HG03103 (cell line): Measurements from ENCODE around the gene CLCN4.

Experiments
- ATAC-seq: cut with Tn5 transposase; IDR thresholded peaks from one replicate; pipeline ENCODE4 v1.9.1; 2021; ENCODE audit warnings: low read depth; ENCODE audit not compliant: unreplicated experiment

Gene CLCN4

DNA sequence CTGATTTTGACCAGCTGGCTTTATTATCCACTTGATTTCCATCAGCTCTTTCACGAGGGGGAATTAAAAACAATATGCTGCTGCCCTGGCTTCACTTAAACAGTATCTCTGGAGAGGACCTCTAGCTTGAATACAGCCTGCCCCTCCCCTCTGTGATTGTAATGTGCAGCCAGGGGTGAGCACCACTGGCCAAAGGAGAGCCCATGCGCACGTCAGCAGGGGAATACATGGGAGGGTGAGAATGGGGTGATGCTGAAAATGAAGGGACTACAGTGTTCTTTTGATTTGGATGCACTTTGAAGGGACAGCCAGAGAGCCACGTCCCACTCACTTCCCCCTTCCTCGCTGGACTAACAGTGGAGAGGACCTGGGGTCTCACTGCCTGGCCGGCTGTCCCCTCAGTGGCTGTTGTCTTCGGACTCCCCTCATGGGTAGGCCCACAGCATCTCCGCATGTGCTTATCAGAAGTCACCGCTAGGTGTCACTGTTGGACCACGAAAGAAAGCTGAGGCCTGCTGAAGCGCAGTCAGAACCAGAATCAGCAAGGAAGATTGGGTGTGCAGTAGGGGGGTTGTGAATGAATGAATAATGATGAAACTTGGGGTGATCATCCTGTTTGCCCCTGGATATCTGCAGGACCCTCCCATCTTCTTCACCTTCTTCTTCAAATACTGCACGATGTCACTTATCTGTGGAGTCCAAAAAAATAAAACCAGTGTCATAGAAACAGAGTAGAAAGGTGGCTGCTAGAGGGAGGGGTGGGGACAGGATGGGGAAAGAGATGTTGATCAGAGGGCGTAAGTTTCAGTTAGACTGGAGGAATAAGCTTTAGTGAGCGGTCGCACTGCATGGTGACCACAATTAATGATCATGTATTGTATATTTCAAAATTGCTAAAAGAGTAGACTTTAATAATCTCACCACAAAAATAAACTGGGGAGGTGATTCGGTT lies 32.8 kb downstream of the CLCN4 start:
- ATAC-seq = peak; percentile 78

DNA sequence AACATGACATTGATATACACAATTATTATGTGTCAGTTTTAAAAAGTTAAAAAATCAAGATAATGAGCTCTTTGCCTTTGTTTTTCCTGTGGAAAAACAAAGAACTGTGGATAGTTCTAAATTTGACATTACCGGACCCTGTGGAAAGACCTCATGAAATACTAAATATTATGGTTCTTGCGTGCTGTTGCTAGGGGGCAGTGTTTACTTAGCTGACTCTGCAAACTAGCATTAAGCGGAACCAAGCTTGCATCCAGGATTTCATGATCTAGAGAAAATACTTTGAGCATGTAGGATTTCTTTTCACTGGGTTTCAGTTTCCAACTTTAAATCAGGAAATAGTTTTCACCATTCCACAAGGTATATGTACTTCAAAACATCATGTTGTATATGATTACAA lies 33.6 kb downstream of the CLCN4 start:
- peak; percentile 53 for ATAC-seq

DNA sequence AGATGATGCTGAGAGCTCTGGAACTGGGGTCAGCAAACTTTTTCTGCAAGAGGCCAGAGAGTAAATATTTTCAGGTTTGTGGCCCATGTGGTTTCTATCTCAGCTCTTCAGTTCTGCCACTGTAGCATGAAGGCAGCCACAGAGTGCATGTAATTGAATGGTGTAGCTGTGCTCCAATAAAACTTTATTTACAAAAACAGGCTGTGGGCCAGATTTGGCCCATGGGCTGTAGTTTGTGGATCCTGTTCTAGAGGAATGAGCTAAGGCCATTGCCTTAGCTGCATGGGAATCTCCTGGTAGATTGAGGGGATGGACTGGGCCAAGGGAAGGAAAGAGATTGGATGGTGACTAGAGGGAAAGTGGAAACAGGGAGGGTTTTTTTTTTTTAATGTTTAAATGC lies 36.8 kb downstream of the CLCN4 start:
- no peak for ATAC-seq

DNA sequence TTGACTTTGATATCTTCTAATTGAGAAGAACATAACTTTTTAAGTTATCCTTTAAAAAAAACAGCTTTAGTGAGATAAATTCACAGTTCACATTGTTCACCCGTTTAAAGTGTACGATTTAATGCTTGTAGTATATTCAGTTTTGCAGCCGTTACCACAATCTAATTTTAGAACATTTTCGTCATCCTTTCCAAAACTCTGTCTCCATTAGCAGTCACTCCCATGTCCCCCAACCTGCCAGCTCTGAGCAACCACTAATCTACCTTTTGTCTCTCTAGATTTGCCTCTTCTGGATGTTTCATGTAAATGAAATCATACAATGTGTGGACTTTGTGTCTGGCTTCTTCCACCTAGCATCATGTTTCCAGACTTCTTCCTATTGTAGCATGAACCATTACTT lies 38.6 kb downstream of the CLCN4 start:
- ATAC-seq = no peak

DNA sequence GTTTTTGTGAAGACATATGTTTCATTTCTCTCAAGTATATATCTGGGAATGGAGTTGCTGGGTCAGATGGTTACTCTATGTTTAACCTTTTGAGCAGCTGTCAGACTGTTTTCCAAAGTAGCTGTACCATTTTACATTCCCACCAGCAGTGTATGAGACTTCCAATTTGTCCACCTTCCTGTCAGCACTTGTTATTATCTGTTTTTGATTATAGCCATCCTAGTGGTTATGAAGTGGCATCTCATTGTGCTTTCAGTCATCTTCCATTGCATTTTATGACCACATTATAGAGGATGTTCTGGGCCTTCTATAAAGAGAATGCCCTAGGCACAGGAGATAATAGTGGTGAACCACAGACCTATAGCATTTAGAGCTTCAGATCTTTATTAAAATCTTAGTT lies 39.2 kb downstream of the CLCN4 start:
- ATAC-seq = no peak

DNA sequence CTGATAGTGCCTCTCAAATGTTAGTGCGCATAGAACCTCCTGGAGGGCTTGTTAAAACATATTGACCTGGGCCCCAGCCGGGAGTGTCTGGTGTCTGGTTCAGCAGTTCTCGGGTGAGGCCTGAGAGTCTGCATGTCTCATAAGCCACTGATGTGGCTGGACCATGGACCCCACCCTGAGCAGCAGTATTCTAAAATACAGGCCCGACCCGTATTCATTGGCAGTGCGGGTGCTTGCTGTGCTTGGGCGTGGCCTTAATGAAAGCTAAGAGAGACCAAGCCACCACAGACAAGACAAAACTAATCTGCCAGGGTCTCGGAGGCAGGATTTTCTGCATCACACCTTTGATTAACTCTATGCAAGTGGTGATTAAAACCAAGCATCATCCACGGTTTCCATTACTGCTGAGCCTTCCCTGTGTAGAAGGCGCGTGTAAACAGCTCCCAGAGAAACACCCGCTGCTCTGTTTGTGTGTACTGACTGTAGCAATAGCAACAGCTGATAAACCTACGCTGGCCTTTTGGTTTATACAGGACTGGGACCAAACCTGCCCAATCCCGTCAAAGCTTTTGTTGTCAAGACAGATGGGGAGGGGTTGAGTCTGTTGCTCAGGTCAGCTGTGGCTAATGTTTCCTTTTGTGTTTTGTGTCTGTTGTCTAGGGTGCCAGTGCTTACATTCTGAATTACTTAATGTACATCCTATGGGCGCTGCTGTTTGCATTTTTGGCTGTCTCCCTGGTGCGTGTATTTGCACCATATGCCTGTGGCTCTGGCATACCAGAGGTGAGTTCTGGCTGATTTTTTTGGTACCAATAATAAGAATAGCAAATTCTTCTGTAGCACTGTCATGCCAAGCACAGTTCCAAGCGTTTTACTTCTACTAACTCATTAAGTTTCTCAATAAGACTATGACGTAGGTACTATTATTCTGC lies 40.8 kb downstream of the CLCN4 start:
- ATAC-seq = no peak

DNA sequence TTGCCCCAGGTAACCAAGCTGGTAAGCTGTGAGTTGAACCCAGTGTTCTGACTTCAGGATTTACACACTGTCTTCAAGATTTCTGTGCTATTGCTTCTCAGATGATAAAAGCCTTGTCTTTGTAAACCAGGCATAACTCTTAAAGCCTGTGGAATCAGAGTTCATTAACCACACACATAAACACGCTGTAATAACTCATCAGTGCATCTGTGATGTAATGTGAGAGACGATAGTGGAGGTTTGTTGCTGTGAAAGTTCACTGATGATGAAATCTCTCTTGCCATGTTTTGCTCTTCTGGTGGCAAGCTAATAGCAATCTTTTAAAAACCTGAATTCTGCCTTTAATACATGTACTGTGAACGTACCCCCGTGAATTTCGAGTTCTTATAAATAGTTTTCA lies 41.5 kb downstream of the CLCN4 start:
- ATAC-seq = no peak

DNA sequence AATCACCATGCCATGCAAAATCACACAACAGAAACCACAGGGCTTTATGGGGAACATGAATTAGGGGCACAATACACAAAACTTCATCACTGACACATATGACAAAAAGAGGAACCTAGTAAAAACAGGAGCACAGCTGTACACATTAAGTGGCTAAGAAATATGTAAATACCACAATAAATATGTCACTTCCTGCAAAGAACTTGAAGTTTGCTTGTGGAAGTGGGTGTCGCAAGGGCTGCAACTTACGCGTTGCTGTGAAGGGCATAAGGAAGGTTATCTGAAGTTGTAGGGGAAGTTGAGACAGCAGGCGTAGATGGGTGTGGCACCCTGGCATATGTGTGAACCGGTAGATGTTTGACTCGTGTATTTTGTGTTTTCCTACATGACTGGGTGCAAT lies 42.4 kb downstream of the CLCN4 start:
- ATAC-seq = no peak

DNA sequence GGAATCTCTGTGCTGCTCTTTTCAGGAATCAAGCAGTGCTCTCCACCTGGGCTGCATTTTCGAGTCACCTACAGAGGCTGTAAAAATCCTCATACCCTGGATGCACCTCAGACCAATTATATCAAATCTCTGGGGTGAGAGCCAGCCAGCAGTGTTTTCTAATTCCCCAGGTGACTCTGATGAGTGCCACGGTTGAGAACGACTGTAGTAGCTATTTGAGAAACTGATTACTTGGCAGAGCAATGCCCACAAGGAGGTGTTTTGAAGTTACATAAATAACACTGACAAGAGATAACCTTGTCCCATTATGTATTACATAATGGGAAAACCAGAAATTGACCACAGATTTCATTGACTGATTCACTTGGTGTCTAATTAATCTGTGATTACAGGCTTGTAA lies 46.8 kb downstream of the CLCN4 start:
- ATAC-seq = no peak

DNA sequence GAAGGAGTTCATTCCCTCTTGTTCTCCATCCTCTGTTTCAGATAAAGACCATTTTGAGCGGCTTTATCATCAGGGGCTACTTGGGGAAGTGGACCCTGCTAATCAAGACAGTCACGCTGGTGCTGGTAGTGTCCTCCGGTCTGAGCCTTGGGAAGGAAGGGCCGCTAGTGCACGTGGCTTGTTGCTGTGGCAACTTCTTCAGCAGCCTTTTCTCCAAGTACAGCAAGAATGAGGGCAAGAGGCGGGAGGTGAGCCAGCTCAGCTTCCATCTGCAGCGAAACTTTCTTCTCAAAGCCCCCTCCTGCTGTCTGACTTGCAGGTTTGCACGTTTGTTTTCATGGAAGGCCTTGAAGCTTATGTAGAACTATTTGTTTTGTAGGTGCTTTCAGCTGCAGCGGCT lies 49.5 kb downstream of the CLCN4 start:
- no peak for ATAC-seq

DNA sequence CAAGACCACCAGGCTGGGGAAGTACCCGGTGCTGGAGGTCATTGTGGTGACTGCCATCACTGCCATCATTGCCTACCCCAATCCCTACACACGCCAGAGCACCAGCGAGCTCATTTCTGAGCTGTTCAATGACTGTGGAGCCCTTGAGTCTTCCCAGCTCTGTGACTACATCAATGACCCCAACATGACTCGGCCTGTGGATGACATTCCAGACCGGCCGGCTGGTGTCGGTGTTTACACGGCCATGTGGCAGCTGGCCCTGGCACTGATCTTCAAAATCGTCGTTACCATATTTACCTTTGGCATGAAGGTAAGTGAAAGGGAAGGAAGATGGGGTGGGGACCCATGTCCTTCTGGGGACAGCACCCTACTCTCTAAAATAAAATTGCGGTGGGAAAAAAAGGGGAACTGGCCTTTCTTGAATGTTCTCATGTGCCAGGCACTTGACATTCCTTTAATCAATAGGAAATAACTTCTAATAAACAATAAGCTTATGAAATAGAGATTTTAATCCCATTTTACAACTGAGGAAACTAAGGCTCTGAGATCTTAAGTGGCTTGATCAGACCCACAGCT lies 51.6 kb downstream of the CLCN4 start:
- no peak for ATAC-seq

DNA sequence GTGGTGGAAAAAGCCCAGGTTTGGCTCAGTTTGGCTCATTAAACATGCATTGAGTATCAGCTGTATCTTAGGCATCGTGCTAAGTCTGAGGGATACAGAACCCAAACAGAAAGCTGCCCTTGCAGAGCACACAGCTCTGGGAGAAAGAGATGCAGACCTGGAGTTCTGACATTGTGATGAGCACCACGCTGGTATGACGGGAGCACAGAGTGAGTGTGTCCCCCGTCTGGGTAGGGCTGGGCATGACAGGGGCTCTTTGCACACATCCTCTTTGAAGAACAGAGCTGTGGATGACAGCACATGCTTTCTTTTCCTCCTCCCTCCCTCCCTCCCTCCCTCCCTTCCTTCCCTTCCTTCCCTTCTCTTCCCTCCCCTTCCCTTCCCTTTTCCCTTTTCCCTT lies 52.2 kb downstream of the CLCN4 start:
- ATAC-seq = no peak

DNA sequence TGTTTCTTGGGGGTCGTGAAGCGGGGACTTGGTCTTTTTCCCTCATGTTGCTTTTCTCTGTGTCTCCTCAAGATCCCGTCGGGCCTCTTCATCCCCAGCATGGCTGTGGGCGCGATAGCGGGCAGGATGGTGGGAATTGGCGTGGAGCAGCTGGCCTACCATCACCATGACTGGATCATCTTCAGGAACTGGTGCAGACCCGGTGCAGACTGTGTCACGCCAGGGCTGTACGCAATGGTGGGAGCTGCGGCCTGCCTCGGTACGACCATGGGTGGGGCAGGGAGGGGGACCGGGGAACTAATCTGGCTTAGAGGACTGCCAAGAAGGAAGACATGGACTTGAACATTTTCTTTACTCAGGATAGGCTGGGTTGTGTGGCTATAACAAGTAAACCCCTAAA lies 55.6 kb downstream of the CLCN4 start:
- ATAC-seq = no peak

DNA sequence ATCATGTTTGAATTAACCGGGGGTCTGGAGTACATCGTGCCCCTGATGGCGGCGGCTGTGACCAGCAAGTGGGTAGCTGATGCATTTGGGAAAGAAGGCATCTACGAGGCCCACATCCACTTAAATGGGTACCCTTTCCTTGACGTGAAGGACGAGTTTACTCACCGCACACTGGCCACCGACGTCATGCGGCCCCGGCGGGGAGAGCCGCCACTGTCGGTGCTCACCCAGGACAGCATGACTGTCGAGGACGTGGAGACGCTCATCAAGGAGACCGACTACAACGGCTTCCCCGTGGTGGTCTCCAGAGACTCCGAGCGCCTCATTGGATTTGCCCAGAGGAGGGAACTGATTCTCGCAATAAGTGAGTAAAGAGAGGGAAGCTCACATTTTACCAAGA lies 56.9 kb downstream of the CLCN4 start:
- ATAC-seq = no peak

DNA sequence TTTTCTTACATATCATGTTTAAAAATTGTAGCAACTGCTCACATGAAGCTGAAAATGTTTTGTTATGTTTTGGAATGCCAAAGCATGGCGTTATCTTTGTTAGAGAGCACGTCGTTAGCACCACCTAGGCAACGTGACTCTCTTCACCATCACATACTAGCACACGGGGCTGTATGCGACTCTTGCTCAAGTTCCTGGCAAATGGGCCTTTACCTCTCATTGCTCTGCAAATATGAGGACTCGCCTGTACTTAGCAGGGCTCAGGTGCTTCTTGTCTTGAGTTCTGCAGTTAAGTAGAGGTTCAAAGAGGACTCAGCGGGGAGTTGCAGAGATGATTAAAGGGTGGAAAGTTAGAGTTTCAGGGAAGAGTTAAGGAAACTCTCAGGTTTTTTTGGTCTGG lies 59.4 kb downstream of the CLCN4 start:
- no peak for ATAC-seq

DNA sequence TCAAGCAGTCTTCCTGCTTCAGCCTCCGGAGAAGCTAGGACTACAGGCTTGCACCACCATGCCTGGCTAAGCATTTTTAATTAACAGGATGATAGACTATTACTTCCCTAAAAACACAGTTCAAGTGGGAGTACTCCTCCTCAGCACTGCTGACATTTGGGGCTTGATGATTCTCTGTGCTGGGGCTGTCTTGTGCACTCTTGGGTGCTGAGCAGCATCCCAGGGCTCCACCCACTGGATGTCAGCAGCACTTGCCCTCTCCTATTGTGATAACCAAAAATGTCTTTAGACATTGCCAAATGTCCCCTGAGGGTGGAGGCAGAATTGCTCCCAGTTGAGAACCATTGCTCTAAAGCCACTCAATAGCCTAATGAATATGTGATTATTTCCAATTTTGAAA lies 60.4 kb downstream of the CLCN4 start:
- ATAC-seq = no peak

DNA sequence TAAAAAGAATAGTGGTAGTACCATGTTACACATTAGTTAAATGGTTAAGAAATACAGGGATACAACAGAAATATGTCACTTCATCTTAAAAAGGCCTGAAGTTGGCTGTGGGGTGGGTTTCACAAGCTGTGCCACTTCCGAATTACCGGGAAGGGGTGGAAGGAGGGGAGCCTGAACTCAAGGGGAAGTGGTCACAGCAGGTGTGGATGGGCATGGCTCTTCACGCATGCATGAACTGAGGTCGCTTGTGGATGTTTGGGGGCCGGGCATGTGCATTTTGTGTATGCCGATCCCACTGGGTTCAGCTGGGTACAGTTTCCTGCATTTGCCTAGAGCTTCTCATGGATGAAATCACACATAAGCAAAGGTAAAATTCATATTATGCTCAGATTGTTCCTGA lies 64.9 kb downstream of the CLCN4 start:
- ATAC-seq = no peak

DNA sequence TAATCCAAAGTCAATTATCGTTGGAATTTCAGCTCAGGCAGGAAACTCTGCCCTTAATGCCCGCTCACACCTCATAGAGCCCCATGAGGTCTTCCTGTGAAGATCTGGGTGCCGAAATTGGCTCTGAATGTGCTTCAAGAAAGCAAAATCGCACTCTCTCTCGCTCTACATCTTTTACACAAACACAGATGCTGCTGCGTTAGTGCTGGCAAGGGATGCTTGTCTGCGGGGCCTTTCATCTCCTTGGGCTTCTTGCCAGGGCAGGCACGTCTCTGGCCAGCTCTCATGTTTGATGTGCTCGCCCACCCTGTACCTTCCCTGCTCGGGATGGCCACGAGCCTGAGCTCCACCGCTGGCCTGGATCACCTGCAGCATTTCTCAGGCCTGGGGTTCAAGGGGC lies 66.5 kb downstream of the CLCN4 start:
- no peak for ATAC-seq

DNA sequence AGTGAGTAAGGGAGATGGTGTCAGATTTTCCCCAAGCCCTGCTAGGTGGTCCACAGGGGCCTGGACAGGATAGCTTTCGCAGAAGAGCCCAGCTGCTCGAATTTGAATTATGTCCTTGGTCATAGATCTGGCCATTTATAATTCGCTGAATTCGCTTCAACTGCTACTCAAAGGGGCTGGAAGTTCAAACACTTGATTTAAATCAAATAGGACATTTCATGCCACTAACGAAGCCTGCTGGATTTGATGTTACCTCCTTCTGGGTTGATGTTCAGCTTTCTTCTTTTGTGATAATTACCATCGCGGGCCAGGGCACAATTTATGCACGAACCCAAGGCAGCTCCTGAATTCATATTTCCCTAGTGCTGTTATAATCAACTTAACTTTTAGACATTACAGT lies 67.0 kb downstream of the CLCN4 start:
- no peak for ATAC-seq

DNA sequence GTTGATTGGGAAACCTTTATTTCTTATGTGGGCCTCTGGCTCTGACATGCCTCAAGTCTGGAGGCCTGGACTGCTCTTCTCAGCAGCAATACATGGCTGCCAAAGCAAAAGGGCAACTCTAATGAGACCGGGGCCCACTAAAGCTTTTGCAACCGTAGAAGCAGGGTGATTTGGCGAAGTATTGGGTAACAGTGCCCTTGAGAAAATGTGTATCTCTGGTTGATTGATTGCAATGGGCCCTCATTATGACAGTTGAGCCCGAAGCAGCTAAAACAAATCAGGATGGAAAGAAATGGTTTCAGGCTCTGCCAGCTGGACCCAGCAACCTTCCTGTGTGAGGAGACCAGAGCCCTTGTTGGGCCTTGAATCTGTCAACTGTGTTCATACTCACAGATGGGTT lies 73.4 kb downstream of the CLCN4 start:
- no peak for ATAC-seq

DNA sequence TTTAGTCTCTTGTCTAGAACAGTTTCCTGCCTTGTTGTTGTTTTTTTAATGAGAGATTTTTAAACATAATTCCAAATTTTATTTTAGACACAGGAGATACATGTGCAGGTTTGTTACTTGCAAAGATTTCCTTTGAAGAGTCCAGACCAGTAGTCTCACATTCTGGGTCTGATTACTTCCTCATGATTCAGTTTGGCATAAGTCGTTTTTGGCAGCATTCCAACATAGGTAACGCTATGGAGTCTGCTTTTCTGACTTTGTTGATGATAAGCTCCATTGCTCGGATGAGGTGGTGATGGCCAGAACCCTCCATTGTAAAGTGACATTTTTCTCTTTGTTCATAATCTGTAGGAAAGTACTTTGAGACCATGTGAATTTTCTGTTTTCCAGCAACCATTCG lies 74.7 kb downstream of the CLCN4 start:
- ATAC-seq = no peak
